Mesenchymal stem cell (in vitro differentiated cells and primary cell): Measurements from ENCODE around the gene SPINK5. TPM values are rescaled to one million over a fixed set of nuclear protein-coding genes. Genes with fewer than 3 reads are reported as not detected.
A peak's percentile ranks its signal among the peaks of the same experiment; 100 is the strongest.

Experiments used
- DNase-seq: peaks from one replicate; pipeline ENCODE4 v3.0.0-alpha.2; 2013
- H2AFZ ChIP-seq: one replicate; pipeline ENCODE4 v1.6.1; 2013; ENCODE audit warnings: low read depth, mild to moderate bottlenecking, control low read depth, inconsistent platforms, low read length, moderate library complexity
- H2AK5ac ChIP-seq: 2 replicates; pipeline ENCODE4 v1.6.1; 2013; ENCODE audit warnings: low read length, moderate library complexity, mild to moderate bottlenecking, inconsistent platforms; ENCODE audit not compliant: severe bottlenecking
- H2BK120ac ChIP-seq: one replicate; pipeline ENCODE4 v1.6.1; 2013; ENCODE audit warnings: low read depth, mild to moderate bottlenecking, inconsistent platforms, low read length, moderate library complexity
- H2BK12ac ChIP-seq, 2 experiments: one replicate each; pipeline ENCODE4 v1.6.1; 2013; ENCODE audit warnings: inconsistent platforms in 2 of 2, low read length in 2 of 2, mild to moderate bottlenecking in 2 of 2, moderate library complexity in 2 of 2, control low read depth in 1 of 2
- H2BK15ac ChIP-seq: one replicate; pipeline ENCODE4 v1.6.1; 2013; ENCODE audit warnings: mild to moderate bottlenecking, low read depth, inconsistent platforms; ENCODE audit not compliant: poor library complexity, severe bottlenecking
- H2BK5ac ChIP-seq: 2 replicates; pipeline ENCODE4 v1.6.1; 2013; ENCODE audit warnings: low read depth, mild to moderate bottlenecking, low read length, control low read depth, inconsistent platforms; ENCODE audit not compliant: poor library complexity, severe bottlenecking
- H3K14ac ChIP-seq, 2 experiments: one replicate each; pipeline ENCODE4 v1.6.1; 2013; ENCODE audit warnings: inconsistent platforms in 2 of 2, low read length in 2 of 2, control low read depth in 1 of 2, mild to moderate bottlenecking in 1 of 2, moderate library complexity in 1 of 2
- H3K18ac ChIP-seq, 2 experiments: one replicate each; pipeline ENCODE4 v1.6.1; 2013; ENCODE audit warnings: inconsistent platforms in 2 of 2, low read length in 2 of 2, control low read depth in 1 of 2, low read depth in 1 of 2, mild to moderate bottlenecking in 1 of 2
- H3K23ac ChIP-seq, 2 experiments: one replicate each; pipeline ENCODE4 v1.6.1; 2013; ENCODE audit warnings: inconsistent platforms in 2 of 2, low read length in 2 of 2, mild to moderate bottlenecking in 2 of 2, moderate library complexity in 2 of 2, control low read depth in 1 of 2
- H3K27ac ChIP-seq: 2 replicates; pipeline ENCODE4 v1.5.1; 2013; ENCODE audit warnings: mild to moderate bottlenecking, moderate library complexity, low read length, control low read depth, inconsistent platforms; ENCODE audit not compliant: poor library complexity, severe bottlenecking
- H3K27me3 ChIP-seq, 2 experiments: 2 replicates each; pipeline versions ENCODE4 v1.6.1 to v1.7.0; 2013; ENCODE audit warnings: low read length in 2 of 2, mild to moderate bottlenecking in 2 of 2, moderate library complexity in 2 of 2, control low read depth in 1 of 2, inconsistent platforms in 1 of 2; ENCODE audit not compliant: control insufficient read depth in 1 of 2, insufficient read depth in 1 of 2
- H3K36me3 ChIP-seq, 2 experiments: 2 replicates each; pipeline versions ENCODE4 v1.6.1 to v1.7.0; 2013; ENCODE audit warnings: low read length in 2 of 2, control low read depth in 1 of 2, inconsistent platforms in 1 of 2, low read depth in 1 of 2, mild to moderate bottlenecking in 1 of 2; ENCODE audit not compliant: insufficient read depth in 2 of 2, control insufficient read depth in 1 of 2
- H3K4ac ChIP-seq, 2 experiments: one replicate each; pipeline ENCODE4 v1.6.1; 2013; ENCODE audit warnings: inconsistent platforms in 2 of 2, low read length in 2 of 2, mild to moderate bottlenecking in 2 of 2, moderate library complexity in 2 of 2, control low read depth in 1 of 2, low read depth in 1 of 2
- H3K4me1 ChIP-seq: 2 replicates; pipeline ENCODE4 v1.6.1; 2013; ENCODE audit warnings: low read depth, low read length, control low read depth; ENCODE audit not compliant: control insufficient read depth, insufficient read depth
- H3K4me2 ChIP-seq: 2 replicates; pipeline ENCODE4 v1.6.1; 2013; ENCODE audit warnings: low read length, mild to moderate bottlenecking, inconsistent platforms; ENCODE audit not compliant: poor library complexity, severe bottlenecking
- H3K4me3 ChIP-seq, 2 experiments: 2 replicates each; pipeline versions ENCODE4 v1.5.1 to v1.7.0; 2013; ENCODE audit warnings: low read length in 2 of 2, mild to moderate bottlenecking in 2 of 2, control low read depth in 1 of 2, low read depth in 1 of 2; ENCODE audit not compliant: insufficient read depth in 1 of 2
- H3K79me1 ChIP-seq: replicated peaks from 2 replicates; pipeline ENCODE4 v1.6.1; 2013; ENCODE audit warnings: mild to moderate bottlenecking, control low read depth, low read length, inconsistent platforms; ENCODE audit not compliant: poor library complexity, severe bottlenecking
- H3K9ac ChIP-seq: 2 replicates; pipeline ENCODE4 v1.7.0; 2013; ENCODE audit warnings: mild to moderate bottlenecking, low read length, moderate library complexity
- H3K9me3 ChIP-seq: 2 replicates; pipeline ENCODE4 v1.7.0; 2013; ENCODE audit warnings: mild to moderate bottlenecking, low read length; ENCODE audit not compliant: control insufficient read depth
- H4K8ac ChIP-seq: one replicate; pipeline ENCODE4 v1.6.1; 2013; ENCODE audit warnings: inconsistent platforms, mild to moderate bottlenecking, low read length, moderate library complexity
- H4K91ac ChIP-seq: one replicate; pipeline ENCODE4 v1.6.1; 2013; ENCODE audit warnings: mild to moderate bottlenecking, low read length, inconsistent platforms
- WGBS: methylation state at CpG from one replicate; pipeline ENCODE4 v1.1.7; 2013; ENCODE audit warnings: mixed read lengths; 5-methylcytosine and 5-hydroxymethylcytosine counted together
- polyA plus RNA-seq, 2 experiments: library from polyadenylated mRNA; stranded (reverse); fragments of 200-250 nt; gene quantifications; one replicate each; pipeline ENCODE4 v1.2.3, GENCODE V29; 2013

SPINK5 gene
- polyA plus RNA-seq (2013, experiment 1 of 2): 0.84 TPM
- 0.93 TPM for polyA plus RNA-seq (2013, experiment 2 of 2)

GRCh38 chr5:148063861-148064260 is at the start of gene SPINK5:
Gene SPINK5, plus strand, starts transcription at chr5:148063980. Its CDS starts 65 bp downstream, at chr5:148064045.
- Histone ChIP-seq H4K91ac (no peak within 1 kb of the TSS), H3K27ac (no peak within 1 kb of the TSS), H3K27me3 (no peaks in the 10 kb centered on the region), H3K9ac (no peak within 1 kb of the TSS), H3K14ac (no peak within 1 kb of the TSS), H2BK15ac (no peak within 1 kb of the TSS), H3K4me2 (no peak within 1 kb of the TSS), H3K18ac (no peak within 1 kb of the TSS), H3K4ac (no peak within 1 kb of the TSS), H3K23ac (no peak within 1 kb of the TSS), H2AK5ac (no peak within 1 kb of the TSS), H3K4me3 (no peak within 1 kb of the TSS), H3K9me3 (no peaks in the 10 kb centered on the region), H3K79me1 (no peaks in the 10 kb centered on the region), H2BK12ac (no peak within 1 kb of the TSS), H2BK5ac (no peak within 1 kb of the TSS), H4K8ac (no peak within 1 kb of the TSS), H3K36me3 (no peaks in the 10 kb centered on the region), H2AFZ (no peak within 1 kb of the TSS), H2BK120ac (no peak within 1 kb of the TSS), H3K4me1 (no peaks in the 10 kb centered on the region)
- DNase-seq: no peak
- WGBS: 93% methylated on average over 4 of the region's 5 CpGs

- Histone ChIP-seq H3K36me3 (no peaks in the 10 kb centered on the region), H3K4ac (no peak overlapping the region), H3K18ac (no peak overlapping the region), H4K8ac (no peak overlapping the region), H3K79me1 (no peaks in the 10 kb centered on the region), H3K9ac (no peak overlapping the region), H4K91ac (no peak overlapping the region), H2AFZ (no peak overlapping the region), H2AK5ac (no peak overlapping the region), H3K4me2 (no peak overlapping the region), H3K23ac (no peak overlapping the region), H3K14ac (no peak overlapping the region), H3K9me3 (no peaks in the 10 kb centered on the region), H2BK5ac (no peak overlapping the region), H3K27ac (no peak overlapping the region), H3K4me1 (no peaks in the 10 kb centered on the region), H3K4me3 (no peak overlapping the region), H3K27me3 (no peaks in the 10 kb centered on the region), H2BK12ac (no peak overlapping the region), H2BK15ac (no peak overlapping the region), H2BK120ac (no peak overlapping the region)
- 100% methylated on average over 3 of the region's 3 CpGs for WGBS
- peak; percentile 28 for DNase-seq
Measured at GRCh38 chr5:148014276-148014675, 49.5 kb upstream of the SPINK5 start.

GRCh38 chr5:148020257-148020988 is 43.4 kb upstream of the SPINK5 start:
- Histone ChIP-seq H2BK15ac (no peak overlapping the region), H3K4ac (no peak overlapping the region), H3K36me3 (no peaks in the 10 kb centered on the region), H3K18ac (no peak overlapping the region), H3K4me2 (no peak overlapping the region), H3K27ac (no peak overlapping the region), H3K4me3 (no peak overlapping the region), H3K4me1 (no peaks in the 10 kb centered on the region), H4K91ac (no peak overlapping the region), H4K8ac (no peak overlapping the region), H3K79me1 (no peaks in the 10 kb centered on the region), H2BK120ac (no peak overlapping the region), H2AK5ac (no peak overlapping the region), H2BK12ac (no peak overlapping the region), H3K9me3 (no peaks in the 10 kb centered on the region), H3K23ac (no peak overlapping the region), H2BK5ac (no peak overlapping the region), H3K9ac (no peak overlapping the region), H3K14ac (no peak overlapping the region), H3K27me3 (no peaks in the 10 kb centered on the region), H2AFZ (no peak overlapping the region)
- DNase-seq: no peak
- 85% methylated on average over 1 of the region's 3 CpGs for WGBS

- no peaks in the 10 kb centered on the region for H3K36me3 ChIP-seq
- H3K27me3 ChIP-seq: no peaks in the 10 kb centered on the region
- H2BK15ac ChIP-seq: no peak overlapping the region
- no peaks in the 10 kb centered on the region for H3K4me1 ChIP-seq
- WGBS: 95% methylated on average over 3 of the region's 3 CpGs
- DNase-seq: no peak
- no peak overlapping the region for H2BK5ac ChIP-seq
- no peak overlapping the region for H2AFZ ChIP-seq
- H3K4me3 ChIP-seq: no peak overlapping the region
- no peak overlapping the region for H4K8ac ChIP-seq
- H3K9ac ChIP-seq: no peak overlapping the region
- H3K4ac ChIP-seq: no peak overlapping the region
- H3K23ac ChIP-seq: no peak overlapping the region
- H2AK5ac ChIP-seq: no peak overlapping the region
- no peak overlapping the region for H3K14ac ChIP-seq
- no peaks in the 10 kb centered on the region for H3K79me1 ChIP-seq
- no peak overlapping the region for H3K18ac ChIP-seq
- H3K27ac ChIP-seq: no peak overlapping the region
- H3K4me2 ChIP-seq: no peak overlapping the region
- no peak overlapping the region for H4K91ac ChIP-seq
- H2BK120ac ChIP-seq: no peak overlapping the region
- no peaks in the 10 kb centered on the region for H3K9me3 ChIP-seq
- no peak overlapping the region for H2BK12ac ChIP-seq
Measured at GRCh38 chr5:148027505-148027904, 36.3 kb upstream of the SPINK5 start.
